ENCODE data around the gene CORO2B. TPM values are rescaled to one million over a fixed set of nuclear protein-coding genes. Genes with fewer than 3 reads are reported as not detected.

CORO2B gene
- total and polyA plus RNA-seq, 8 donors, result 0.56 to 7.7 (median 1.7) TPM

GRCh38 chr15:68715111-68715510 lies 136.3 kb downstream of the CORO2B start:
- no peak for ATAC-seq
- intact Hi-C loops (cut with DNase I), result no loop called here
- no peak for FAIRE-seq

GRCh38 chr15:68717951-68718350 lies 139.2 kb downstream of the CORO2B start:
- H3K27ac ChIP-seq, result no peak overlapping the region
- intact Hi-C loops (cut with DNase I), result no loop called here
- H3K36me3 ChIP-seq, result no peaks in the 10 kb centered on the region
- FAIRE-seq (no peak), DNase-seq (no peak), ATAC-seq (no peak)
- no peaks in the 10 kb centered on the region for H3K9me3 ChIP-seq
- 61 to 73% methylated on average over 3 of the region's 3 CpGs for WGBS, 2 donors
- H3K4me1 ChIP-seq, result no peaks in the 10 kb centered on the region
- H3K4me3 ChIP-seq, result no peak overlapping the region
- H3K27me3 ChIP-seq, result no peaks in the 10 kb centered on the region
- no peak for TF ChIP-seq CTCF (IDR thresholded peaks at IDR 0.05)

More at GRCh38 chr15:68715111-68715510, 136.3 kb downstream of the CORO2B start:
- H3K27ac ChIP-seq, result no peak overlapping the region
- H3K9me3 ChIP-seq, result no peaks in the 10 kb centered on the region
- H3K36me3 ChIP-seq, result no peaks in the 10 kb centered on the region
- H3K4me3 ChIP-seq, result no peak overlapping the region
- no peaks in the 10 kb centered on the region for H3K27me3 ChIP-seq
- no peaks in the 10 kb centered on the region for H3K4me1 ChIP-seq
- TF ChIP-seq CTCF (IDR thresholded peaks at IDR 0.05), result no peak
- no peak for DNase-seq
- 81 to 85% methylated on average over 8 of the region's 8 CpGs for WGBS, 2 donors

- FAIRE-seq, result no peak
- H3K36me3 ChIP-seq, result no peaks in the 10 kb centered on the region
Observed at GRCh38 chr15:68718468-68718867, 139.7 kb downstream of the CORO2B start.

GRCh38 chr15:68719051-68719450 lies 140.3 kb downstream of the CORO2B start:
- Histone ChIP-seq H3K36me3 (no peaks in the 10 kb centered on the region), H3K27ac (no peak overlapping the region), H3K4me3 (no peak overlapping the region), H3K4me1 (no peaks in the 10 kb centered on the region), H3K27me3 (no peaks in the 10 kb centered on the region), H3K9me3 (no peaks in the 10 kb centered on the region)
- WGBS, 2 donors, result 87 to 89% methylated on average over 9 of the region's 9 CpGs
- no peak for FAIRE-seq
- intact Hi-C loops (cut with DNase I), result no loop called here
- no peak for ATAC-seq
- no peak for DNase-seq
- no peak for TF ChIP-seq CTCF (IDR thresholded peaks at IDR 0.05)

More at GRCh38 chr15:68718468-68718867, 139.7 kb downstream of the CORO2B start:
- no peaks in the 10 kb centered on the region for H3K4me1 ChIP-seq
- no peak for TF ChIP-seq CTCF (IDR thresholded peaks at IDR 0.05)
- no peaks in the 10 kb centered on the region for H3K9me3 ChIP-seq
- no peaks in the 10 kb centered on the region for H3K27me3 ChIP-seq
- ATAC-seq (no peak), DNase-seq (no peak)
- 89% methylated on average over 12 of the region's 12 CpGs for WGBS, 2 donors
- H3K4me3 ChIP-seq, result no peak overlapping the region
- intact Hi-C loops (cut with DNase I), result no loop called here
- H3K27ac ChIP-seq, result no peak overlapping the region

- intact Hi-C loops (cut with DNase I), result loop anchor here in 1 of 3 donors (10.0 kb wide), 1 partner anchor 155 kb away; no protein-coding TSS in a partner anchor
- WGBS, 2 donors, result 78 to 80% methylated on average over 10 of the region's 10 CpGs
- ATAC-seq (no peak), FAIRE-seq (no peak), DNase-seq (no peak)
- Histone ChIP-seq H3K4me3 (no peak overlapping the region), H3K27me3 (no peaks in the 10 kb centered on the region), H3K27ac (no peak overlapping the region), H3K36me3 (no peaks in the 10 kb centered on the region), H3K9me3 (no peaks in the 10 kb centered on the region), H3K4me1 (no peaks in the 10 kb centered on the region)
- no peak for TF ChIP-seq CTCF (IDR thresholded peaks at IDR 0.05)
Observed at GRCh38 chr15:68719672-68720071, 140.9 kb downstream of the CORO2B start.

All from pancreas (tissue), 10 donors.